Upper lobe of right lung (tissue), 1 donor: ENCODE results near the gene CXCL8. TPM values are rescaled to one million over a fixed set of nuclear protein-coding genes. Genes with fewer than 3 reads are reported as not detected.

Source experiments
- ATAC-seq: fragments of 200-7000 bp; cut with Tn5 transposase; one replicate; pipeline ENCODE4 v1.9.1; 2020; ENCODE audit warnings: mild to moderate bottlenecking, moderate library complexity
- DNase-seq: peaks from one replicate; pipeline ENCODE4 v3.0.0-alpha.2; 2020
- H3K27ac ChIP-seq: fragments of 200-600 bp; one replicate; pipeline ENCODE4 v1.8.0; 2022
- H3K27me3 ChIP-seq: fragments of 200-600 bp; one replicate; pipeline ENCODE4 v1.8.0; 2022; ENCODE audit warnings: mild to moderate bottlenecking
- H3K36me3 ChIP-seq: fragments of 200-600 bp; one replicate; pipeline ENCODE4 v1.8.0; 2022
- H3K4me1 ChIP-seq: fragments of 200-600 bp; one replicate; pipeline ENCODE4 v1.8.0; 2022
- H3K4me3 ChIP-seq: fragments of 200-600 bp; one replicate; pipeline ENCODE4 v1.8.0; 2022; ENCODE audit warnings: mild to moderate bottlenecking
- H3K9me3 ChIP-seq: fragments of 200-600 bp; one replicate; pipeline ENCODE4 v1.8.0; 2022
- intact Hi-C: fragments of 100-400 bp; cut with DNase I; formaldehyde crosslinking; loops from one replicate; pipeline ENCODE4 v1.11.0; 2022
- total RNA-seq: library from RNA; stranded (reverse); fragmentation: NEBNext Ultra II Directional; extraction: Animal tissue kit (Norgen Biotek cat#: 25700); gene quantifications from one replicate; pipeline ENCODE4 v1.2.1, GENCODE V29; 2021
- TF ChIP-seq, protein P1 (sequence below): fragments of 200-600 bp; IDR thresholded peaks from one replicate; pipeline ENCODE4 v1.8.0; 2022; ENCODE audit warnings: antibody characterized with exemption
- donor health status: DM: no; HTN: yes; CAD: no; lungs with severe emphysema.

CXCL8 gene
- total RNA-seq, 1 donor from 2014 or later, result 10.7 TPM

DNA sequence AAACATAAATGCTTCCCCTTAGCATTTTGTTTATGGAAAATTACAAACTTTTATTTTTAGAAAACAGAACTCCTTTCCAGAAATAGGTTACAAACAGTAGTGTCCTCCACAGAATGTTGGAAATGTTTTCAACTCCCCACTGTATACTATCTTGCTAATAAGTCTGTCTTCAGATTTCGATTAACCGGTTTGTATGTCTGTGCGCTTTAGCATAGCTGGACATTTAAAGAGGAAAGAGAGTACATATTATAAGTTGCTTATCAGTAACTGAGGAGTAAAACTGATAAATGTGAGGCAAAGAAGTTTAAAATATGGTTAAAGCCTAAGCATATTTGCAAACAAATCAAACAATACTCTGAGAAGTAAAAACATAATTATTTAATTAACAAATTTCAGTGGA, 3.4 kb downstream of the CXCL8 start:
- intact Hi-C loops, result no loop called here
- no peak for DNase-seq
- Histone ChIP-seq H3K36me3 (no peaks in the 10 kb centered on the region), H3K4me3 (no peak overlapping the region), H3K27ac (no peak overlapping the region), H3K27me3 (no peaks in the 10 kb centered on the region), H3K9me3 (no peaks in the 10 kb centered on the region), H3K4me1 (peaks cover 21% of the 10 kb centered on the region)
- TF ChIP-seq, protein P1, sequence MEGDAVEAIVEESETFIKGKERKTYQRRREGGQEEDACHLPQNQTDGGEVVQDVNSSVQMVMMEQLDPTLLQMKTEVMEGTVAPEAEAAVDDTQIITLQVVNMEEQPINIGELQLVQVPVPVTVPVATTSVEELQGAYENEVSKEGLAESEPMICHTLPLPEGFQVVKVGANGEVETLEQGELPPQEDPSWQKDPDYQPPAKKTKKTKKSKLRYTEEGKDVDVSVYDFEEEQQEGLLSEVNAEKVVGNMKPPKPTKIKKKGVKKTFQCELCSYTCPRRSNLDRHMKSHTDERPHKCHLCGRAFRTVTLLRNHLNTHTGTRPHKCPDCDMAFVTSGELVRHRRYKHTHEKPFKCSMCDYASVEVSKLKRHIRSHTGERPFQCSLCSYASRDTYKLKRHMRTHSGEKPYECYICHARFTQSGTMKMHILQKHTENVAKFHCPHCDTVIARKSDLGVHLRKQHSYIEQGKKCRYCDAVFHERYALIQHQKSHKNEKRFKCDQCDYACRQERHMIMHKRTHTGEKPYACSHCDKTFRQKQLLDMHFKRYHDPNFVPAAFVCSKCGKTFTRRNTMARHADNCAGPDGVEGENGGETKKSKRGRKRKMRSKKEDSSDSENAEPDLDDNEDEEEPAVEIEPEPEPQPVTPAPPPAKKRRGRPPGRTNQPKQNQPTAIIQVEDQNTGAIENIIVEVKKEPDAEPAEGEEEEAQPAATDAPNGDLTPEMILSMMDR, result no peak
- ATAC-seq, result no peak

DNA sequence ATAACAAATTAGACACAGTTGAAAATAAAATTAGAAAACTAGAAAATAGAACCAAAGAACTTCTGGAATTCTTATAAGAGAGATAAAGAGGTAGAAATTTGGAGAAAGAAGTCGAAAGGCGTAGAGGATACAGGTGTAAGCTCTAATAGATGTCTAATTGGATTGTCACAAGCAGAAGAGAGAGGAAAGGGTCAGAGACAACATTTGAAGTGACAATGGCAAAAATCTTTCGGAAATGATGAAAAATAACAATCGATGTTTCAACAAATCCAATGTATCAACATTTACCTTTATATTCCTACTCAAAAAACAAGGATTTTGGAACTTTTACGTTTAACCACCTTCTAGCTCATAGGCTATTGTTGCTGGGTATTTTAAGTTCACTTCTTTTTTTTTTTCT, 3.8 kb downstream of the CXCL8 start:
- peaks cover 21% of the 10 kb centered on the region for H3K4me1 ChIP-seq
- no peaks in the 10 kb centered on the region for H3K36me3 ChIP-seq
- ATAC-seq (no peak), DNase-seq (no peak)
- TF ChIP-seq, protein P1, result no peak
- no peaks in the 10 kb centered on the region for H3K27me3 ChIP-seq
- no peak overlapping the region for H3K4me3 ChIP-seq
- no peak overlapping the region for H3K27ac ChIP-seq
- intact Hi-C loops, result no loop called here
- no peaks in the 10 kb centered on the region for H3K9me3 ChIP-seq

DNA sequence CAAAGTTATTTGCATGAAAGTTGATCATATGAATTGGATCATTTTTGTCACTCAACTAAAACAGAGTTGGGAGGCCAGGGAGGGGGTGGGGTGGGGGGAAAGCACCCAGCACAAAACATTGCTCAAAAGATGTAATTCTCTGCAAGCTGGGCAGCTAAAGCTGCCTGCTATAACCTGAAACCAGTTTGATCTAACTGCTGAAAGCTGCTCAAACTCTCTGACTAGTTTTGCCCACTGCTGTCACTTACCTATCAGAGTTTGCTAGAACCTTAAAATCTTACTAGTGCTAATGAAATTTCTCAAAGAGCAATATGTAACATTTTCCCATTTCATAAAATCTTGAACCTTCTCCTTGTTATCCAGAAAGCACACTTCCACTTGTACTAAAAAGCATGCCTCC, 10.4 kb downstream of the CXCL8 start:
- ATAC-seq, result no peak
- H3K27me3 ChIP-seq, result no peaks in the 10 kb centered on the region
- no peak overlapping the region for H3K4me3 ChIP-seq
- intact Hi-C loops, result no loop called here
- no peak for DNase-seq
- H3K27ac ChIP-seq, result no peak overlapping the region
- no peaks in the 10 kb centered on the region for H3K9me3 ChIP-seq
- no peaks in the 10 kb centered on the region for H3K4me1 ChIP-seq
- no peaks in the 10 kb centered on the region for H3K36me3 ChIP-seq
- TF ChIP-seq, protein P1, result no peak

DNA sequence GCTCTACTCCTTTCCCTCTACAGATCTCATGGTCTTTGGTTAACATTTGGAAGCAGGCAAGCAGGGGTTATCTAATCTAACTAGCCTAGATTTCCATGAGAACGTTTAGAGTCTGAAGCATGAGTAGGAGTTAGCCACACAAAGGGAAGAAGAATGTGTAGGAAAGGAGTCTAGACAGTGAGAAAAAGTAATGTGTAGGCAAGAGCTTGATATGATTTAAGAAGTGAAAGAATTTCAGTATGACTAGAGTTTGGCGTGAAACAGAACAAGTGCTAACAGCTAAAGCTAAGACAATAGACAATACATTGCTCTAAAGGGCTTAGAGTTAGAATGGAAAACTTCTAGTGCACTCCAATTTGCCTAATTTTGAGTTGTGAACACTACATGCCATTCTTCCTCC, 10.8 kb downstream of the CXCL8 start:
- no peaks in the 10 kb centered on the region for H3K9me3 ChIP-seq
- no peaks in the 10 kb centered on the region for H3K27me3 ChIP-seq
- H3K27ac ChIP-seq, result no peak overlapping the region
- TF ChIP-seq, protein P1, result no peak
- ATAC-seq (no peak), DNase-seq (no peak)
- no peaks in the 10 kb centered on the region for H3K36me3 ChIP-seq
- intact Hi-C loops, result no loop called here
- H3K4me3 ChIP-seq, result no peak overlapping the region
- no peaks in the 10 kb centered on the region for H3K4me1 ChIP-seq

DNA sequence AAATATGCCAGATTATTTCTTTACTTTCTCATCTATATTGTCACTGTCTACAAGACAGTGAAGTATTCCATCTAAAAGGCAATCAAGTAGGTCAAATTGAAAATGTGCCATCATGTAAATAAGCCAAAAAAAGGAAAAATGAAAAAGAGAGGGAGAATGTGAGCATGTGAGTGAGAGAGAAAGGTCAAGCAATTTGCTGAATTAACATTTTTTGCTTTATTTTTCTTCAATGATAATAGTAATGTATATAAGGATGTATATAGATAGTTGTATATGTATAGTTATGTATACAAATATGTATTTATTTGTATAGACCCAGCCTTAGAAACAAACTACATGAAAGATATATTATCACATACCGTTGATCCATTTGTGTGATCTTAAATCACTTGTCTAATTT, 11.5 kb downstream of the CXCL8 start:
- no peak for DNase-seq
- H3K4me3 ChIP-seq, result no peak overlapping the region

More for the DNA sequence above, 11.5 kb downstream of the CXCL8 start:
- intact Hi-C loops, result no loop called here
- H3K36me3 ChIP-seq, result no peaks in the 10 kb centered on the region
- no peaks in the 10 kb centered on the region for H3K4me1 ChIP-seq
- H3K27me3 ChIP-seq, result no peaks in the 10 kb centered on the region
- TF ChIP-seq, protein P1, result no peak
- ATAC-seq, result no peak
- no peak overlapping the region for H3K27ac ChIP-seq
- H3K9me3 ChIP-seq, result no peaks in the 10 kb centered on the region
